Panc1 (cell line): ENCODE measurements around the gene CYP24A1.

Experiments used
- CTCF ChIP-seq: fragments of 450-650 bp; IDR thresholded peaks from 2 replicates; pipeline ENCODE4 v1.5.1; 2017; ENCODE audit warnings: mild to moderate bottlenecking
- POLR2AphosphoS5 ChIP-seq: IDR thresholded peaks from 2 replicates; pipeline ENCODE4 v1.6.1; 2012; ENCODE audit warnings: mild to moderate bottlenecking, low read depth, low read length, moderate library complexity
- TCF7L2 ChIP-seq: IDR thresholded peaks from 2 replicates; pipeline ENCODE4 v1.6.1; 2011; ENCODE audit warnings: mild to moderate bottlenecking, low read depth, low read length, inconsistent platforms

GRCh38 chr20:54113566-54113965 lies 60.2 kb downstream of the CYP24A1 start:
- TF ChIP-seq CTCF (no peak), POLR2AphosphoS5 (no peak), TCF7L2 (no peak)
